HG03159 (cell line): ENCODE results near the gene IL20RA.
"Not testable (repeated sequence)": the region's sequence is repeated elsewhere in the genome, so short reads cannot be mapped to it uniquely, and the experiment has no call there.

Experiments
- ATAC-seq: cut with Tn5 transposase; IDR thresholded peaks from one replicate; pipeline ENCODE4 v1.9.1; 2021; ENCODE audit warnings: mild to moderate bottlenecking, moderate library complexity; ENCODE audit not compliant: unreplicated experiment

IL20RA gene

GRCh38 chr6:136975089-136975715 lies 69.6 kb downstream of the IL20RA start:
- no peak for ATAC-seq

- not testable (repeated sequence) for ATAC-seq
These were observed 71.0 kb downstream of the IL20RA start for GRCh38 chr6:136973781-136974180.

GRCh38 chr6:136971609-136972008 lies 73.2 kb downstream of the IL20RA start:
- ATAC-seq = no peak

- ATAC-seq = no peak
These were observed 74.8 kb downstream of the IL20RA start for GRCh38 chr6:136969930-136970329.

GRCh38 chr6:136969433-136969832 lies 75.3 kb downstream of the IL20RA start:
- ATAC-seq = no peak

- no peak for ATAC-seq
These were observed 75.9 kb downstream of the IL20RA start for GRCh38 chr6:136968837-136969236.

GRCh38 chr6:136967876-136968752 lies 76.7 kb downstream of the IL20RA start:
- ATAC-seq = peak; percentile 95

- ATAC-seq = no peak
These were observed 80.4 kb downstream of the IL20RA start for GRCh38 chr6:136964398-136964797.

GRCh38 chr6:136963259-136963658 lies 81.5 kb downstream of the IL20RA start:
- ATAC-seq = no peak

- ATAC-seq = no peak
These were observed 82.1 kb downstream of the IL20RA start for GRCh38 chr6:136962661-136963060.

GRCh38 chr6:136961848-136962247 lies 82.9 kb downstream of the IL20RA start:
- no peak for ATAC-seq

GRCh38 chr6:136960781-136961180 lies 84.0 kb downstream of the IL20RA start:
- no peak for ATAC-seq

GRCh38 chr6:136959935-136960334 lies 84.8 kb downstream of the IL20RA start:
- ATAC-seq = not testable (repeated sequence)

- ATAC-seq = no peak
These were observed 85.3 kb downstream of the IL20RA start for GRCh38 chr6:136959471-136959891.

GRCh38 chr6:136958168-136958567 lies 86.6 kb downstream of the IL20RA start:
- no peak for ATAC-seq

- no peak for ATAC-seq
These were observed 87.9 kb downstream of the IL20RA start for GRCh38 chr6:136956590-136957544.

GRCh38 chr6:136955123-136955522 lies 89.6 kb downstream of the IL20RA start:
- ATAC-seq = no peak

- ATAC-seq = no peak
These were observed 92.0 kb downstream of the IL20RA start for GRCh38 chr6:136952714-136953260.

- no peak for ATAC-seq
These were observed 94.2 kb downstream of the IL20RA start for GRCh38 chr6:136950436-136951126.
